Suprapubic skin (tissue), 4 donors: Measurements from ENCODE around the gene CPXM2.

Experiments used
- EP300 ChIP-seq: sonication (generic); formaldehyde crosslinking; IDR thresholded peaks from one replicate; pipeline ENCODE4 v1.6.1; 2017; ENCODE audit warnings: antibody characterized with exemption
- POLR2A ChIP-seq, 2 donors: fragments of 450-650 bp; IDR thresholded peaks; one replicate each; pipeline ENCODE4 v1.6.1; 2017; ENCODE audit warnings: antibody characterized with exemption in 2 of 2, mild to moderate bottlenecking in 2 of 2, moderate library complexity in 2 of 2
- POLR2AphosphoS5 ChIP-seq, 3 donors: sonication (generic); formaldehyde crosslinking; IDR thresholded peaks; one replicate each; pipeline ENCODE4 v1.6.1; 2017; ENCODE audit warnings: antibody characterized with exemption in 3 of 3
- TF ChIP-seq, protein P1 (sequence below), 2 donors: fragments of 200-600 bp in 1 of 2; fragments of 450-650 bp in 1 of 2; sonication (generic) in 1 of 2; IDR thresholded peaks; one replicate each; pipeline ENCODE4 v1.5.1; 2016 to 2019; ENCODE audit warnings: antibody characterized with exemption in 2 of 2, mild to moderate bottlenecking in 1 of 2, moderate library complexity in 1 of 2

DNA sequence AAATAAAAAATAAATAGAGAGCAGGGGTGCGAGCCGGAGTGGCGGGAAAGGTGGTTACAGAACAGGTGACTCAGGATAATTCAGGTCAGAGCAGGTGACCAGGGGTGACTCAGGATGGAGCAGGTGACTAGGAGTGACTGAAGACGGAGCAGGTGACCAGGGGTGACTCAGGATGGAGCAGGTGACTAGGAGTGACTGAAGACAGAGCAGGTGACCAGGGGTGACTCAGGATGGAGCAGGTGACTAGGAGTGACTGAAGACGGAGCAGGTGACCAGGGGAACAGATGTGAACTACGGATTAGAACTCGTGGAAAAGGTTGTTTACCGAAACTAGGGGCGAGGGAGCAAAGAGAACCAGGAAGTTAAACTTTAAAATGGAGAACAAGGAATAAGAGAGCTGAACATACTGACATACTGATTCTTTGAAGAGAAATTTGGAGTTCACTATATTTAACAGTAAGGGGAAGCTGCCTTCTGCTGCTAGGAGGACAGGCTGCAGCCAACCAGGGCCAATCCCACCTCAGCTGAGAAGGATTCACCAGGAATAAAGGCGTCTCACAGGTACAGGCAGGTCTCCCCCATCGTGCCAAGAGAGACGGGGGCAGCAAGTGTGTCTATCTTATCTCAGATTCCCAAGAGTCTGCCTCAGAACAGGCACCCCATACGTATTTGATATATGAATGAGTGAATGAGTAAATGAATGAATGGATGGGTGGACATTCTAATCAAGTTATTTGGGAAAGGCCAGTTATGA lies 101.3 kb downstream of the CPXM2 start:
- TF ChIP-seq, protein P1, sequence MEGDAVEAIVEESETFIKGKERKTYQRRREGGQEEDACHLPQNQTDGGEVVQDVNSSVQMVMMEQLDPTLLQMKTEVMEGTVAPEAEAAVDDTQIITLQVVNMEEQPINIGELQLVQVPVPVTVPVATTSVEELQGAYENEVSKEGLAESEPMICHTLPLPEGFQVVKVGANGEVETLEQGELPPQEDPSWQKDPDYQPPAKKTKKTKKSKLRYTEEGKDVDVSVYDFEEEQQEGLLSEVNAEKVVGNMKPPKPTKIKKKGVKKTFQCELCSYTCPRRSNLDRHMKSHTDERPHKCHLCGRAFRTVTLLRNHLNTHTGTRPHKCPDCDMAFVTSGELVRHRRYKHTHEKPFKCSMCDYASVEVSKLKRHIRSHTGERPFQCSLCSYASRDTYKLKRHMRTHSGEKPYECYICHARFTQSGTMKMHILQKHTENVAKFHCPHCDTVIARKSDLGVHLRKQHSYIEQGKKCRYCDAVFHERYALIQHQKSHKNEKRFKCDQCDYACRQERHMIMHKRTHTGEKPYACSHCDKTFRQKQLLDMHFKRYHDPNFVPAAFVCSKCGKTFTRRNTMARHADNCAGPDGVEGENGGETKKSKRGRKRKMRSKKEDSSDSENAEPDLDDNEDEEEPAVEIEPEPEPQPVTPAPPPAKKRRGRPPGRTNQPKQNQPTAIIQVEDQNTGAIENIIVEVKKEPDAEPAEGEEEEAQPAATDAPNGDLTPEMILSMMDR (IDR thresholded peaks at IDR 0.05), result no peak
- TF ChIP-seq POLR2AphosphoS5 (IDR thresholded peaks at IDR 0.05) (no peak), EP300 (no peak), POLR2A (IDR thresholded peaks at IDR 0.05) (no peak)
